H1 (cell line): ENCODE measurements around the gene HK2. TPM values are rescaled to one million over a fixed set of nuclear protein-coding genes. Genes with fewer than 3 reads are reported as not detected.

Experiments used
- ASH2L ChIP-seq: fragments of 200-600, 300-600 bp; sonication (generic); IDR thresholded peaks from one replicate; pipeline ENCODE4 v1.7.1; 2017; ENCODE audit warnings: low read length
- ATF2 ChIP-seq: IDR thresholded peaks from 2 replicates; pipeline ENCODE4 v1.6.1; 2012; ENCODE audit warnings: low read length, inconsistent platforms
- ATF3 ChIP-seq: IDR thresholded peaks from 2 replicates; pipeline ENCODE4 v1.6.1; 2011; ENCODE audit warnings: low read depth, mild to moderate bottlenecking, low read length; ENCODE audit not compliant: insufficient read depth
- BACH1 ChIP-seq: IDR thresholded peaks from 2 replicates; pipeline ENCODE4 v1.6.1; 2012; ENCODE audit warnings: low read length, improper control_type of control experiment
- CHD7 ChIP-seq: fragments of 300-600 bp; sonication (generic); IDR thresholded peaks from 2 replicates; pipeline ENCODE4 v1.7.1; 2012; ENCODE audit warnings: low read length, moderate library complexity, mild to moderate bottlenecking, inconsistent platforms; ENCODE audit not compliant: insufficient replicate concordance
- CREB1 ChIP-seq: IDR thresholded peaks from 2 replicates; pipeline ENCODE4 v1.6.1; 2012; ENCODE audit warnings: inconsistent platforms
- GABPA ChIP-seq: IDR thresholded peaks from 2 replicates; pipeline ENCODE4 v1.6.1; 2011; ENCODE audit warnings: mild to moderate bottlenecking, low read length, moderate library complexity, borderline replicate concordance; ENCODE audit not compliant: insufficient read depth
- SIN3A ChIP-seq, 2 experiments: IDR thresholded peaks in 1 of 2; conservative IDR thresholded peaks in 1 of 2; 2 replicates each; pipeline ENCODE4 v1.6.1; 2011 to 2012; ENCODE audit warnings: low read length in 2 of 2, improper control_type of control experiment in 1 of 2, low read depth in 1 of 2, mild to moderate bottlenecking in 1 of 2
- TCF12 ChIP-seq: IDR thresholded peaks from 2 replicates; pipeline ENCODE4 v1.6.1; 2011; ENCODE audit warnings: low read depth, mild to moderate bottlenecking, low read length
- polyA plus RNA-seq, 7 experiments: library from polyadenylated mRNA; depleted of rRNA in 3 of 7; stranded (reverse) in 5 of 7; unstranded in 2 of 7; fragments of >200 nt in 5 of 7; fragments of 200-250 nt in 2 of 7; gene quantifications; 1 replicate in 5 of 7; 2 replicates in 1 of 7; 4 replicates in 1 of 7; pipeline versions ENCODE4 v1.2.1 to v1.2.3, GENCODE V29; 2011 to 2013; ENCODE audit warnings: missing spikeins in 2 of 7, mixed read lengths in 2 of 7
- total RNA-seq: library from RNA; stranded (reverse); fragmentation: NEBNext Ultra II Directional; extraction: Animal tissue kit (Norgen Biotek cat#: 25700); gene quantifications from 2 replicates; pipeline ENCODE4 v1.2.1, GENCODE V29; 2021

Gene HK2
- total and polyA plus RNA-seq, 2 of the 8 experiments (the other 6 are each of a cell fraction or from before 2014, with no cell fraction given) = 22.1 to 61.9 TPM

- TF ChIP-seq CHD7 = no peak
- no peak for TF ChIP-seq GABPA
- no peak for TF ChIP-seq BACH1
- TF ChIP-seq CREB1 = peak; percentile 81
- TF ChIP-seq SIN3A (conservative IDR thresholded peaks at IDR 0.05 in 1 of 2, IDR thresholded peaks at IDR 0.05 in 1 of 2; ENCODE audit: low read depth in 1 of 2, low read length in 2 of 2) = 0 out of 4 replicates have a peak, but pooled peaks of 1 of the 2 experiments have one; percentile 27
- TF ChIP-seq ATF2 = no peak
- no peak for TF ChIP-seq ATF3
- no peak for TF ChIP-seq ASH2L
- no peak for TF ChIP-seq TCF12
Measured at GRCh38 chr2:74919827-74920226, 85.9 kb downstream of the HK2 start (continued).
